ENCODE measurements around the gene ZFC3H1. TPM values are rescaled to one million over a fixed set of nuclear protein-coding genes. Genes with fewer than 3 reads are reported as not detected.

Gene ZFC3H1
- total and polyA plus RNA-seq, 2 of the 4 experiments (the other 2 are of a cell fraction): 16.8 to 23.3 TPM

GRCh38 chr12:71587012-71587411 is 76.6 kb downstream of the ZFC3H1 start:
- Histone ChIP-seq H3K9me3 (ENCODE audit: control insufficient read depth, insufficient read depth, low read length) (no peaks in the 10 kb centered on the region), H2BK5ac (ENCODE audit: low read depth, low read length, poor library complexity, severe bottlenecking) (no peak overlapping the region), H2BK15ac (ENCODE audit: low read depth, low read length) (no peak overlapping the region), H2BK120ac (ENCODE audit: low read depth, low read length) (no peak overlapping the region), H3K4ac (ENCODE audit: low read depth, low read length) (no peak overlapping the region), H3K36me3 (ENCODE audit: control insufficient read depth, insufficient read depth, low read length) (no peaks in the 10 kb centered on the region), H2BK20ac (ENCODE audit: low read depth, low read length) (no peak overlapping the region), H4K8ac (ENCODE audit: low read depth in 2 of 2, low read length in 2 of 2) (no peak overlapping the region), H4K20me1 (ENCODE audit: insufficient read depth, low read length) (no peaks in the 10 kb centered on the region), H4K5ac (ENCODE audit: low read depth, low read length) (no peak overlapping the region), H3K4me3 (ENCODE audit: insufficient read depth, low read depth, low read length) (no peak overlapping the region), H3K79me1 (ENCODE audit: low read depth in 1 of 2, low read length in 2 of 2) (no peaks in the 10 kb centered on the region), H2AK5ac (ENCODE audit: low read depth, low read length) (no peak overlapping the region), H2AFZ (replicated peaks; ENCODE audit: low read length, poor library complexity) (no peak overlapping the region), H2AK9ac (replicated peaks; ENCODE audit: low read depth, low read length, poor library complexity) (no peak overlapping the region), H3K14ac (replicated peaks; ENCODE audit: low read depth, low read length) (no peak overlapping the region), H3K9ac (ENCODE audit: low read depth, low read length) (no peak overlapping the region), H4K91ac (ENCODE audit: insufficient read depth, low read depth, low read length) (no peak overlapping the region), H3K27me3 (ENCODE audit: control insufficient read depth, insufficient read depth, low read length) (peaks cover 12% of the 10 kb centered on the region), H3K18ac (ENCODE audit: low read depth, low read length) (no peak overlapping the region), H3K27ac (ENCODE audit: insufficient read depth, low read length) (no peak overlapping the region), H3K23ac (ENCODE audit: low read depth, low read length) (no peak overlapping the region), H3K4me2 (ENCODE audit: low read depth, low read length) (no peak overlapping the region), H3K9me1 (ENCODE audit: insufficient read depth, low read length) (no peaks in the 10 kb centered on the region), H3K56ac (ENCODE audit: extremely low read depth, insufficient read depth, low read length) (no peak overlapping the region), H3K4me1 (ENCODE audit: control insufficient read depth, insufficient read depth, low read length) (no peaks in the 10 kb centered on the region)
- intact Hi-C loops (cut with micrococcal nuclease) (no loop called here), dilution Hi-C loops (cut with HindIII; ENCODE audit: low sequenced_read_pairs, unreplicated experiment) (no loop called here), in situ Hi-C loops (cut with MboI; ENCODE audit: low sequenced_read_pairs) (no loop called here)
- POLR2A ChIA-PET (ENCODE audit: unreplicated experiment): no interaction called here
- WGBS, 2 experiments (ENCODE audit: extremely low coverage in 2 of 2, insufficient read length in 1 of 2): 56% methylated on average over 1 of the region's 2 CpGs; no CpG with 5 or more reads in 1 of the 2 experiments
- no TSS peak for BruUV-seq (replicated peaks)
- no peak for ATAC-seq (ENCODE audit: low read depth)
- DNase-seq: no peak
- no peak for TF ChIP-seq NFE2L2 (IDR thresholded peaks at IDR 0.05; ENCODE audit: low read depth, low read length)
- TF ChIP-seq MXI1 (IDR thresholded peaks at IDR 0.05; ENCODE audit: borderline replicate concordance, low read depth, low read length): no peak
- no peak for TF ChIP-seq FOS (IDR thresholded peaks at IDR 0.05; ENCODE audit: low read depth, low read length)
- TF ChIP-seq USF2 (IDR thresholded peaks at IDR 0.05; ENCODE audit: low read depth, low read length): no peak
- no peak for TF ChIP-seq MAZ (IDR thresholded peaks at IDR 0.05; ENCODE audit: borderline replicate concordance, low read depth, low read length)
- CTCF ChIA-PET: interaction anchor here (1.0 kb wide), 1 partner anchor 11 kb away, joined by 3 read pairs; no protein-coding TSS in a partner anchor

Data from IMR-90 (cell line).